ENCODE results near the gene CACTIN.

Gene CACTIN

DNA sequence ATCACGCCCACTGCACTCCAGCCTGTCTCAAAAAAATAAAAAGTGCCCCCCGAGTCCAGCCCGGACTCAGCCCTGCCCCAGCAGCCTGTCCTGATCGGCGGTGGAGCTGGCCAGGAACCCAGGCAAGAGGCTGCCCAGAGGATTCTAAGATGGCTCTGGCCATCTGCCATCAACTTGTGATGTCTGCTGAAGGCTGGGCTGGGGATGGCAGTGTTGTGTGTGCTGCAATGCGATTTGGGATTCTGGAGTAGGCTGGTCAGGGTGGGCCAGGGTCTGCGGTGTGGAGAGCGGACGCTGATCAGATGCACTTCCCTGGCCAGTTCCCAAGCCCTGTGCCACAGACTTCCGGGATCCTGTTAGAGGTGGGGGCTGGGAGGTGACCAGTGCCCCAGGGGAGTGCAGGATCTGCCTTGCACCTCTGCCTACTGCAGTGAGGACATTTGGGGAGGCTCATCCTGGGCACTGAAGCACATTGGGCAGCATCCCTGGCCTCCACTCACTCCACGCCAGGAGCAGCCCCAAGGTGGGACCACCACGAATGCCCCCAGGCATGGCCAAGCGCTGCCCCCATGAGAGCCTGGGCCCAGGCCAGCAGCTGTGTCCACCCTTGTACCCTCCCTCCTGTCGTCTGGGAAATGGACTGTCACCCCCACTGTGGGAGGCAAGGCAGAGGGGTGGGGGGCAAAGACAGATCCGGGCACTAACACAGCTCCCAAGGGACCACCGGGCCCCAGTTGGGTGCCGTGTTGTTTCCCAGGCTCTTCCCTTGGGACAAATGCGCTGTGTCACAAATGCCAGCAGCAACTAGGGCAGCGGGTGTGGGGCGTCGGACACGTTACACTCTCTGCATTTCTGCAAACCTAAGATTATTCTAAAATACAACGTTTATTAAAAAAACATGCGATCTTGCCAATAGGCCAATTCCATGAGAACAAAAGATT lies 16.5 kb downstream of the CACTIN start:
- Histone ChIP-seq H3K36me3 (ENCODE audit: insufficient read depth, low read depth, low read length) (peaks cover 9% of the 10 kb centered on the region; the same call in 1 of the 2 replicates), H3K4me1 (ENCODE audit: insufficient read depth, low read length) (0 out of 2 replicates have a peak, but pooled peaks cover 3% of the 10 kb centered on the region), H3K9me3 (ENCODE audit: insufficient read depth, low read depth, low read length) (no peaks in the 10 kb centered on the region), H3K27ac (ENCODE audit: low read length) (no peak overlapping the region), H3K27me3 (ENCODE audit: insufficient read depth, low read length) (peaks cover 22% of the 10 kb centered on the region), H3K9ac (ENCODE audit: low read depth, low read length) (no peak overlapping the region), H3K4me3 (ENCODE audit: low read length) (no peak overlapping the region)

GRCh38 chr19:3608750-3609322 lies 17.8 kb downstream of the CACTIN start:
- peaks cover 9% of the 10 kb centered on the region; the same call in 1 of the 2 replicates for H3K36me3 ChIP-seq (ENCODE audit: insufficient read depth, low read depth, low read length)
- H3K27ac ChIP-seq (ENCODE audit: low read length) = no peak overlapping the region
- H3K9ac ChIP-seq (ENCODE audit: low read depth, low read length) = no peak overlapping the region
- H3K27me3 ChIP-seq (ENCODE audit: insufficient read depth, low read length) = peaks cover 26% of the 10 kb centered on the region
- no peaks in the 10 kb centered on the region for H3K9me3 ChIP-seq (ENCODE audit: insufficient read depth, low read depth, low read length)
- H3K4me3 ChIP-seq (ENCODE audit: low read length) = no peak overlapping the region
- 0 out of 2 replicates have a peak, but pooled peaks cover 3% of the 10 kb centered on the region for H3K4me1 ChIP-seq (ENCODE audit: insufficient read depth, low read length)

GRCh38 chr19:3608079-3608641 lies 18.4 kb downstream of the CACTIN start:
- H3K4me1 ChIP-seq (ENCODE audit: insufficient read depth, low read length) = 0 out of 2 replicates have a peak, but pooled peaks cover 3% of the 10 kb centered on the region
- no peaks in the 10 kb centered on the region for H3K9me3 ChIP-seq (ENCODE audit: insufficient read depth, low read depth, low read length)
- H3K4me3 ChIP-seq (ENCODE audit: low read length) = peak overlapping the region; percentile 67; the same call in 1 of the 2 replicates
- H3K27ac ChIP-seq (ENCODE audit: low read length) = no peak overlapping the region
- H3K9ac ChIP-seq (ENCODE audit: low read depth, low read length) = no peak overlapping the region
- H3K27me3 ChIP-seq (ENCODE audit: insufficient read depth, low read length) = peaks cover 26% of the 10 kb centered on the region
- H3K36me3 ChIP-seq (ENCODE audit: insufficient read depth, low read depth, low read length) = peaks cover 9% of the 10 kb centered on the region; the same call in 1 of the 2 replicates

GRCh38 chr19:3607303-3608078 lies 19.1 kb downstream of the CACTIN start:
- Histone ChIP-seq H3K36me3 (ENCODE audit: insufficient read depth, low read depth, low read length) (peaks cover 9% of the 10 kb centered on the region; the same call in 1 of the 2 replicates), H3K9ac (ENCODE audit: low read depth, low read length) (no peak overlapping the region), H3K4me1 (ENCODE audit: insufficient read depth, low read length) (0 out of 2 replicates have a peak, but pooled peaks cover 3% of the 10 kb centered on the region), H3K4me3 (ENCODE audit: low read length) (peak overlapping the region; percentile 67), H3K27me3 (ENCODE audit: insufficient read depth, low read length) (peaks cover 26% of the 10 kb centered on the region), H3K27ac (ENCODE audit: low read length) (no peak overlapping the region), H3K9me3 (ENCODE audit: insufficient read depth, low read depth, low read length) (no peaks in the 10 kb centered on the region)

- Histone ChIP-seq H3K4me3 (ENCODE audit: low read length) (peak within 1 kb of the TSS; percentile 67), H3K9me3 (ENCODE audit: insufficient read depth, low read depth, low read length) (no peaks in the 10 kb centered on the region), H3K36me3 (ENCODE audit: insufficient read depth, low read depth, low read length) (peaks cover 5% of the 10 kb centered on the region; the same call in 1 of the 2 replicates), H3K9ac (ENCODE audit: low read depth, low read length) (no peak within 1 kb of the TSS), H3K4me1 (ENCODE audit: insufficient read depth, low read length) (0 out of 2 replicates have a peak, but pooled peaks cover 3% of the 10 kb centered on the region), H3K27ac (ENCODE audit: low read length) (no peak within 1 kb of the TSS), H3K27me3 (ENCODE audit: insufficient read depth, low read length) (peaks cover 26% of the 10 kb centered on the region)
Observed at GRCh38 chr19:3606690-3607289, 19.8 kb downstream of the CACTIN start, which contains the start of gene TBXA2R. TSS of gene TBXA2R (minus strand) at chr19:3606875. CDS start at chr19:3600634, 6,241 bp downstream.

GRCh38 chr19:3606174-3606689 lies 20.4 kb downstream of the CACTIN start:
- no peak overlapping the region for H3K9ac ChIP-seq (ENCODE audit: low read depth, low read length)

DNA sequence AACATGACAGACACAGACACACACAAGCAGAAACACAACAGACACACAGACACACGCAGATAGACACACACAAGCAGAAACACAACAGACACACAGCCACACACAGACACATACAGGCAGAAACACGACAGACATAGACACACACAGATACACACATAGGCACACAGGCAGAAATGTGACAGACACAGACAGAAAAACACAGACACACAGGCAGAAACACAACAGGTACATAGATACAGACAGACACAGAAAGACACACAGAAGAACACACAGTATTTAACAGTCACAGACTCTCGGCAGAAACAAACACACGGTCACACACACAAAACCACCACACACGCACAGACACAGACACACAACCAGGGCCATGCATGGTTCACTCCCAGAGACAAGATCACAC lies 20.8 kb downstream of the CACTIN start:
- H3K9me3 ChIP-seq (ENCODE audit: insufficient read depth, low read depth, low read length) = no peaks in the 10 kb centered on the region
- peaks cover 26% of the 10 kb centered on the region for H3K27me3 ChIP-seq (ENCODE audit: insufficient read depth, low read length)
- no peak overlapping the region for H3K9ac ChIP-seq (ENCODE audit: low read depth, low read length)
- no peak overlapping the region for H3K27ac ChIP-seq (ENCODE audit: low read length)
- H3K4me1 ChIP-seq (ENCODE audit: insufficient read depth, low read length) = 0 out of 2 replicates have a peak, but pooled peaks cover 3% of the 10 kb centered on the region
- no peaks in the 10 kb centered on the region for H3K36me3 ChIP-seq (ENCODE audit: insufficient read depth, low read depth, low read length)
- no peak overlapping the region; the same call in 1 of the 2 replicates for H3K4me3 ChIP-seq (ENCODE audit: low read length)

More at GRCh38 chr19:3606174-3606689, 20.4 kb downstream of the CACTIN start:
- Histone ChIP-seq H3K9me3 (ENCODE audit: insufficient read depth, low read depth, low read length) (no peaks in the 10 kb centered on the region), H3K4me3 (ENCODE audit: low read length) (peak overlapping the region; percentile 67; the same call in 1 of the 2 replicates), H3K27me3 (ENCODE audit: insufficient read depth, low read length) (peaks cover 26% of the 10 kb centered on the region), H3K4me1 (ENCODE audit: insufficient read depth, low read length) (0 out of 2 replicates have a peak, but pooled peaks cover 3% of the 10 kb centered on the region), H3K36me3 (ENCODE audit: insufficient read depth, low read depth, low read length) (no peaks in the 10 kb centered on the region), H3K27ac (ENCODE audit: low read length) (no peak overlapping the region)

- Histone ChIP-seq H3K27me3 (ENCODE audit: insufficient read depth, low read length) (peaks cover 26% of the 10 kb centered on the region), H3K27ac (ENCODE audit: low read length) (no peak overlapping the region), H3K36me3 (ENCODE audit: insufficient read depth, low read depth, low read length) (no peaks in the 10 kb centered on the region), H3K9ac (ENCODE audit: low read depth, low read length) (no peak overlapping the region), H3K4me3 (ENCODE audit: low read length) (no peak overlapping the region), H3K9me3 (ENCODE audit: insufficient read depth, low read depth, low read length) (no peaks in the 10 kb centered on the region), H3K4me1 (ENCODE audit: insufficient read depth, low read length) (0 out of 2 replicates have a peak, but pooled peaks cover 3% of the 10 kb centered on the region)
Observed at GRCh38 chr19:3605361-3605760, 21.2 kb downstream of the CACTIN start.

- H3K9me3 ChIP-seq (ENCODE audit: insufficient read depth, low read depth, low read length) = no peaks in the 10 kb centered on the region
- H3K4me3 ChIP-seq (ENCODE audit: low read length) = no peak overlapping the region
- H3K27ac ChIP-seq (ENCODE audit: low read length) = no peak overlapping the region
- no peak overlapping the region for H3K9ac ChIP-seq (ENCODE audit: low read depth, low read length)
- H3K4me1 ChIP-seq (ENCODE audit: insufficient read depth, low read length) = 0 out of 2 replicates have a peak, but pooled peaks cover 3% of the 10 kb centered on the region
- peaks cover 26% of the 10 kb centered on the region for H3K27me3 ChIP-seq (ENCODE audit: insufficient read depth, low read length)
- no peaks in the 10 kb centered on the region for H3K36me3 ChIP-seq (ENCODE audit: insufficient read depth, low read depth, low read length)
Observed at GRCh38 chr19:3604987-3605343, 21.6 kb downstream of the CACTIN start.

- H3K9me3 ChIP-seq (ENCODE audit: insufficient read depth, low read depth, low read length) = no peaks in the 10 kb centered on the region
- peaks cover 26% of the 10 kb centered on the region for H3K27me3 ChIP-seq (ENCODE audit: insufficient read depth, low read length)
- 0 out of 2 replicates have a peak, but pooled peaks cover 3% of the 10 kb centered on the region for H3K4me1 ChIP-seq (ENCODE audit: insufficient read depth, low read length)
- H3K4me3 ChIP-seq (ENCODE audit: low read length) = no peak overlapping the region
- no peaks in the 10 kb centered on the region for H3K36me3 ChIP-seq (ENCODE audit: insufficient read depth, low read depth, low read length)
- H3K27ac ChIP-seq (ENCODE audit: low read length) = no peak overlapping the region
- no peak overlapping the region for H3K9ac ChIP-seq (ENCODE audit: low read depth, low read length)
Observed at GRCh38 chr19:3604227-3604986, 22.2 kb downstream of the CACTIN start.

Measured in iPS-20b (cell line).